ENCODE data around the gene DGKQ.
A peak's percentile ranks its signal among the peaks of the same experiment; 100 is the strongest.

DGKQ gene

DNA sequence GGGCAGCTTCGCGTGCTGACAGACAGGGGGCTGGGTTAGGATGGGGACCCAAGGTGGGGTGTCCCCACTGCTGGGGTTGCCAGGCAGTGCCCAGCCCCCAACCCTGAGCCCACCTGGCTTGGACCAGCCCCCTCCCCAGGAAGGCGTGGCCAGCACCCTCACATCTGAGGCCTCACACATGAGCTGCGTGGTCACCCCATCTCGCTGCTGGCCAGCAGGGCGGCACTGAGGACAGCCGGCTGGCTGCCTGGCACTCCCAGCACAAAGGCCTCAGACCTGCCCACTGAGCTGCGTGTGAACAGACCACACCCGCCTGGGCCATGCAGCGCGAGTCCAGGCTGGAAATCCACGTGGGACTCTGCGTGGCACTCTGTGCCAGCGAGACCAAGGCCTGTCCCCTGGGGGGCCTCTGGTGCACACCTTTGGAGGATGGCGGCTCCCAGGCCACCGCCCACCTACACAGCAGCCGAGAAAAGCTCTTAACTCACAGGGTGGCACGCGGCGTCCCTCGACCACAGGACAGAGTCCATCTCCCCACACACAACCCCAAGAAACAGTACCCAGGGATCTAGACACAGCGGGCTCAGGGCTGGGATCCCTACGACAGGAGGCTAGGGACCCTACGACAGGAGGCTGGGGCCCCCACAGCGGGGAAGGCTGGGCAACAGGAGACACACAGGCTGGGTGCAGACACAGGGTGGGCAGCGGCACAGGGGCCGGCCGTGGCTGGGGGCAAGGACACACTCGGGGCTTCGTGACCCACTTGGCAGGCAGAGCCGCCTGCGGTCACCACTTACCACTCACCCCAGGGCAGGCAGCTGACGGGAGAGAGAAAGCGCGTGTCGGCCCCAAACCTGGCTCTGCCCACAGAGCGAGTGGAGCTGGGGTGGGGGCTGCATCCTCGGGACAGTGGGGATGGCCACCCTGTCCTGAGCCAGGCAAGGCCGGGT is 9.8 kb downstream of the DGKQ start:
- Histone ChIP-seq H3K9ac (ENCODE audit: low read length) (no peak overlapping the region), H3K4me1 (ENCODE audit: control insufficient read depth, insufficient read depth, low read length) (no peaks in the 10 kb centered on the region), H3K36me3 (ENCODE audit: control insufficient read depth, insufficient read depth, low read length) (peaks cover 15% of the 10 kb centered on the region), H3K4me3 (ENCODE audit: low read length) (no peak overlapping the region), H3K27ac (ENCODE audit: low read depth, low read length) (no peak overlapping the region), H3K27me3 (ENCODE audit: control insufficient read depth, insufficient read depth, low read length) (no peaks in the 10 kb centered on the region)

DNA sequence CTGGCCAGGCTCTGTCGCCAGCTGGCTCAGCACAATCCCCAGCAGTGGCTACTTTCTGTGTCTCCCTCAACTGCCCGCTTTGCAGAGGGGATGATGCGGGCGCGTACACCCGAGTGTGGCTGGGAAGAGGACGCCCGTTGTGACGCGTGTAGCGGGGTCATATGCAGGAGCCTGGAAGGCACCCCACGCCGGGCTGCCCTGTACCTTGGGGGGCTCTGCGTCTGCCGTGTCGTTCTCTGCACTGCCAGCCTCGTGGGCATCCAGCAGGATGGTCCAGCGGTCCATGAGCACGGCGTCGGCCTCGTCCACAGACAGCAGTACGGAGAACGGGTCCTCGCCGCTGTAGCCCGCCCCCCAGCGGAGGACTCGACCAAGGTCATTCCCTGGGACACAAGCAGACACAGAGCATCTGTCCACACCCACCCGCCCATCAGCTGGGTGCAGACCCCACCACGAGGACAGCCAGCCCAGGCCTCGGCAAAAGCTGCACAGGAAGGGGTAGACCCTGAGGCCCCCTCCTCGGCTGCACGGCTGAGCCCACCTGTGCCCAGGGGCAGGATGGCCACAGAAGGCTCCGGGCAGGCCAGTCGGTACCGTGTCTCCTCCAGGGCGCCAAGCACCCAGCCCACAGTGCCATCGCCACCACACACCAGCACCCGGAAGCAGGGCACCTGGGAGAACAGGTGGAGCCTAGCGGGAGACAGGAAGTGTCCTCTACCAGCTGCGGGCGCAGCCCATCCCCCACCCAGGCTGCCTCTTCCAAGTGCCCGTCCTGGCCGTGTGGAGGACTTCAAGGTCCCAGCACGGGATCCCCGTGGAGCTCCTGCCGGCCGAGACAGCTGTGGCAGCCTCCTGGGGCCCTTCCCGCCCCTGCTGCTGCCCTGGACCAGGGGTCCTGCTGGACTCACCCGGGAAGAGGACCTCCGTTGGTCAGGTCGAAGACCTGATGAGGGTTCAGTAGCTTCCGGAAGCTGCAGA is 10.8 kb downstream of the DGKQ start:
- H3K36me3 ChIP-seq (ENCODE audit: control insufficient read depth, insufficient read depth, low read length), result peaks cover 17% of the 10 kb centered on the region
- H3K27ac ChIP-seq (ENCODE audit: low read depth, low read length), result no peak overlapping the region
- no peaks in the 10 kb centered on the region for H3K4me1 ChIP-seq (ENCODE audit: control insufficient read depth, insufficient read depth, low read length)
- no peaks in the 10 kb centered on the region for H3K27me3 ChIP-seq (ENCODE audit: control insufficient read depth, insufficient read depth, low read length)
- H3K4me3 ChIP-seq (ENCODE audit: low read length), result peak overlapping the region; percentile 27
- no peak overlapping the region for H3K9ac ChIP-seq (ENCODE audit: low read length)

DNA sequence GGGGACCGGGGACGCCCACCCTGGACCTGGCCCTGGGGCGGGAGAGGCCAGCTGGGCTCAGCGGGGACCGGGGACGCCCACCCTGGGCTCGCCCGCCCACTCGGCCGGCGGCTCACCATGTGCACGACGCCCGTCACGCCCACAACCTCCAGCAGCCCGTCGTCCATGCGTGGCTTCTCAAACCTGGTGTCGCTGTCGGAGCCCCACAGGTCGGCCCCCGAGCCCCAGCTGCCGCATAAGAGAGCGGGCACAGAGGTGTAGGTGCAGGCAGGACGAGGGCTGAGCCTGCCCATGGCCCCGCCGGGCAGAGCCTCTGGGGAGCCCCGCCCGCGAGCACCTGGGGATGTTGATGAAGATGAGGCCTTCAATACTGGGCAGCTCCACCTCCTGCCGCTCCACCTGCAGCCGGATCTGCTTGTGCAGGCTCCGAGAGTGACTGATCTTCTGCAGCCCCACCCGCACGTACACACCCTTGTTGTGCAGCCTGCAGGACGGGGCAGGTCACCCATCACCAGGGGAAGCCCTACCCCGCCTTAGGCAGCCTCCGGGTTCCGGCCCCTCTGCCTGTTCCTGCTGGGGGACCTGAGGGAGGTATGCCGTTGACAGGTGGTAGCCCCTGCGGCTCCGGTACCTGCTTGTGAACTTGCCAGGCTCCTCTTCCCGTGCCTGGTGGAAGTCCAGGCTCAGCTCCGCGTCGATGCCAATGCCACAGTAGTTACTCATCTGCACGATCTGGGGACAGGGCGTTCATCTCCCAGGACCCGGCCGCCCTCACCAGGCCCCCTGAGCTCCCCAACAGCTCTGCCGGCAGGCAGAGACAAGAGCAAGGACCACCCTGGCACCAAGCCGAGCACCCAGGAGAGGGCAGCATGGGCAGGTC is 11.8 kb downstream of the DGKQ start:
- Histone ChIP-seq H3K9ac (ENCODE audit: low read length) (no peak overlapping the region), H3K4me3 (ENCODE audit: low read length) (no peak overlapping the region), H3K36me3 (ENCODE audit: control insufficient read depth, insufficient read depth, low read length) (peaks cover 17% of the 10 kb centered on the region), H3K4me1 (ENCODE audit: control insufficient read depth, insufficient read depth, low read length) (no peaks in the 10 kb centered on the region), H3K27me3 (ENCODE audit: control insufficient read depth, insufficient read depth, low read length) (no peaks in the 10 kb centered on the region), H3K27ac (ENCODE audit: low read depth, low read length) (no peak overlapping the region)

DNA sequence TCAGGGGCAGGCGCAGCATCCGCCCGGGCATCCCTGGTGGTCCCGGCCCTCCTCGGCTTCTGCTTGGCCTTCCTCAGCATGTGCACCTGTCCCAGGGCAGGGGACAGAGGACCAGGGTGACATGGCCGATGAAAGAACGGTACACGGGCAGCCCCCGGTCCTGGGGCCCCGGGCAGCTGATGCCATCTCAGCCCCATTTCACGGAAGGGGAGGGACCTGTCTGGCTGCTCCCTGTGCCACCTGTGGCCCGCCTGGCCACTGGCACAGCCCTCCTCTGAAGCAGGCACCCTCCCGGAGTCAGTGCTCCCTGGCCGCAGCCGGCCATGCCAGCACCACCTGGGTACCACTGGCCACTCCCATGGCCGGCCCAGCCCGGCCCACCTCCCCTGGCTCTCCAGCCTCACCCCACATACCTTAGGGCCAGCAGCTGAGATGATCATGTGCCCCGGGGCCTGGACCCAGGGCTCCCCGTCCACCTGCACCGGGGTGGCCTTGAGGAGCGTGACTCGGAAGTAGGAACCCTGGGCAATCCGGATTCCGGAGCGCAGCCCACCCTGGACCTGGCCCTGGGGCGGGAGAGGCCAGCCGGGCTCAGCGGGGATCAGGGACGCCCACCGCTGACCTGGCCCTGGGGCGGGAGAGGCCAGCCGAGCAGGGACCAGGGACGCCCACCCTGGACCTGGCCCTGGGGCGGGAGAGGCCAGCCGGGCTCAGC is 12.6 kb downstream of the DGKQ start:
- Histone ChIP-seq H3K27me3 (ENCODE audit: control insufficient read depth, insufficient read depth, low read length) (no peaks in the 10 kb centered on the region), H3K9ac (ENCODE audit: low read length) (no peak overlapping the region), H3K4me1 (ENCODE audit: control insufficient read depth, insufficient read depth, low read length) (no peaks in the 10 kb centered on the region), H3K4me3 (ENCODE audit: low read length) (no peak overlapping the region), H3K27ac (ENCODE audit: low read depth, low read length) (no peak overlapping the region), H3K36me3 (ENCODE audit: control insufficient read depth, insufficient read depth, low read length) (peaks cover 17% of the 10 kb centered on the region)

- H3K27ac ChIP-seq (ENCODE audit: low read depth, low read length), result no peak overlapping the region
- no peak overlapping the region for H3K9ac ChIP-seq (ENCODE audit: low read length)
- H3K27me3 ChIP-seq (ENCODE audit: control insufficient read depth, insufficient read depth, low read length), result no peaks in the 10 kb centered on the region
- peaks cover 17% of the 10 kb centered on the region for H3K36me3 ChIP-seq (ENCODE audit: control insufficient read depth, insufficient read depth, low read length)
- no peak overlapping the region for H3K4me3 ChIP-seq (ENCODE audit: low read length)
- no peaks in the 10 kb centered on the region for H3K4me1 ChIP-seq (ENCODE audit: control insufficient read depth, insufficient read depth, low read length)
Measured at GRCh38 chr4:960140-960635, 13.2 kb downstream of the DGKQ start.

DNA sequence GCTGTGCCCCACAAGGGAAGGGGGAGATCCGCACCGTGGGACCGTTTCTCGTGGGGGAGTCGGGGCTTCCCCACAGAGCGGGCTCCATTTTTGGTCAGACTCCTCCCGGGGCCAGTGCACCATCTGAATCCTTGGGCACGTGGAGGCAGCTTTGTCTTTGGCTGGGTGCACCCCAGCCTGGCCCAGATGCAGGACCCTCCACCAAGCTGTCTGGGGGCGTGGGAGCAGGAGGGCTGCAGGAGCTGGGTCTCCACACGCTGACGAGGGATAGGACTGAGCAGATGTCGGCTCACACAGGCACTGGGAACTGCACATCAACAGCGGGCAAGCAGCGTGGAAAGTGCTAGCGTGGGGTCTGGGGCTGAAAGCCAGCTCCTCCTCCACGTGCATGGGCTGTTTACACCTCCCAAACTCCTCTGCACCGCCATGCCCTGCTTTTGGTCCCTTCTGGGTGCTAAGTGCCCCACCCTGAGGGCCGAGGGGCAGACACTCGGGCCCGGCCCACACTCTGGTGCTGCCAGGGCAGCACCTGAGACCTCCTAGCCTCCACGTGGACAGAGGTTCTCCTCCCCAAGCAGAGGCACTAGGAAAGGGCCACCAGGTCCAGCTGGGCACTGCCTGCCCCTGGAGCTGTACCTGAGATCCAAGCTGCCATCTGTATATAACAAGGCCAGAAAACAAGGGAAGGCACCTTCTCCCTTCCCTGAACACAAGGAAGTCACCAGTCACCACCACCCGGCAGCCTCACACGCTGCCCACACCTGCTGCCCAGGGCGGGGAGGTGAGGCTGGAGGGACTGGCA is 13.8 kb downstream of the DGKQ start:
- Histone ChIP-seq H3K4me1 (ENCODE audit: control insufficient read depth, insufficient read depth, low read length) (no peaks in the 10 kb centered on the region), H3K27ac (ENCODE audit: low read depth, low read length) (no peak overlapping the region), H3K9ac (ENCODE audit: low read length) (no peak overlapping the region), H3K4me3 (ENCODE audit: low read length) (no peak overlapping the region), H3K27me3 (ENCODE audit: control insufficient read depth, insufficient read depth, low read length) (no peaks in the 10 kb centered on the region), H3K36me3 (ENCODE audit: control insufficient read depth, insufficient read depth, low read length) (peaks cover 15% of the 10 kb centered on the region)

DNA sequence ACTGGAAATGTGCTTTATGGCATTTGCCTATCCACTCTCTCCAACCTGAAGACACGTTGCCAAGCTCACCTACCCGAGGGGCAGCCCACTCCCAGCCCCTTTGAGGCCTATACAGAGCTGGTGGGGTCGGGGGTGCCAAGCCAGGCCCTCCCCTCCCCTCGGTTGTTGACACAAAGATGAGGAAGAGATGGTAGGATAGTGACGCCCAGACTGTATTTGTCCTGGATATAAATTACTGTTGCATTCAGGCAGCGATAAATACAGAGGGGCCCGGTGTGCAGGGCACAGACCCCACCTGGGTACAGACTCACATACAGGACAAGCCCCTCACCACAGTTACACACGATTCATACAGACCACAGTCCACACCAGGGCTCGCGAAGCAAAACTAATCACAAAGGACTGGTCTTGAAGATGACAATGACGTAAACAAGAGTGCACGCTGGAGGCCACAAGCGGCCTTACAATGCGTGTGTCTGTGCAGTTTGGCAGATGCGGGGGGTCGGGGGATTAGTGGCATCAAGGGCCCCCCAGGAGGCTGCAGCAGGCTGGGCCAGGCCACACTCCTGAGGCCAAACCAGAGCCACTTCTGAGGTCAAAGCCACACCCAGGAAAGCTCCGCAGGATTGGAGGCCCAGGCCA is 14.6 kb downstream of the DGKQ start:
- Histone ChIP-seq H3K9ac (ENCODE audit: low read length) (no peak overlapping the region), H3K36me3 (ENCODE audit: control insufficient read depth, insufficient read depth, low read length) (peaks cover 15% of the 10 kb centered on the region), H3K4me1 (ENCODE audit: control insufficient read depth, insufficient read depth, low read length) (no peaks in the 10 kb centered on the region)

GRCh38 chr4:958314-958665 is 15.1 kb downstream of the DGKQ start:
- H3K36me3 ChIP-seq (ENCODE audit: control insufficient read depth, insufficient read depth, low read length), result peaks cover 15% of the 10 kb centered on the region
- H3K4me1 ChIP-seq (ENCODE audit: control insufficient read depth, insufficient read depth, low read length), result no peaks in the 10 kb centered on the region
- no peak overlapping the region for H3K27ac ChIP-seq (ENCODE audit: low read depth, low read length)
- H3K27me3 ChIP-seq (ENCODE audit: control insufficient read depth, insufficient read depth, low read length), result no peaks in the 10 kb centered on the region
- no peak overlapping the region for H3K4me3 ChIP-seq (ENCODE audit: low read length)
- H3K9ac ChIP-seq (ENCODE audit: low read length), result no peak overlapping the region

More for the DNA sequence above, 14.6 kb downstream of the DGKQ start:
- Histone ChIP-seq H3K27ac (ENCODE audit: low read depth, low read length) (no peak overlapping the region), H3K27me3 (ENCODE audit: control insufficient read depth, insufficient read depth, low read length) (no peaks in the 10 kb centered on the region), H3K4me3 (ENCODE audit: low read length) (no peak overlapping the region)

- H3K9ac ChIP-seq (ENCODE audit: low read length), result no peak overlapping the region
- H3K36me3 ChIP-seq (ENCODE audit: control insufficient read depth, insufficient read depth, low read length), result peaks cover 15% of the 10 kb centered on the region
- H3K27me3 ChIP-seq (ENCODE audit: control insufficient read depth, insufficient read depth, low read length), result no peaks in the 10 kb centered on the region
- H3K4me3 ChIP-seq (ENCODE audit: low read length), result no peak overlapping the region
- H3K4me1 ChIP-seq (ENCODE audit: control insufficient read depth, insufficient read depth, low read length), result no peaks in the 10 kb centered on the region
- H3K27ac ChIP-seq (ENCODE audit: low read depth, low read length), result no peak overlapping the region
Measured at GRCh38 chr4:957581-958313, 15.6 kb downstream of the DGKQ start.

GRCh38 chr4:957231-957580 is 16.2 kb downstream of the DGKQ start:
- H3K4me3 ChIP-seq (ENCODE audit: low read length), result no peak overlapping the region

More at GRCh38 chr4:957231-957580, 16.2 kb downstream of the DGKQ start:
- Histone ChIP-seq H3K4me1 (ENCODE audit: control insufficient read depth, insufficient read depth, low read length) (no peaks in the 10 kb centered on the region), H3K27me3 (ENCODE audit: control insufficient read depth, insufficient read depth, low read length) (no peaks in the 10 kb centered on the region), H3K36me3 (ENCODE audit: control insufficient read depth, insufficient read depth, low read length) (peaks cover 13% of the 10 kb centered on the region), H3K27ac (ENCODE audit: low read depth, low read length) (no peak overlapping the region), H3K9ac (ENCODE audit: low read length) (no peak overlapping the region)
